Testis (tissue), 3 donors: ENCODE data around the gene IL21. TPM values are rescaled to one million over a fixed set of nuclear protein-coding genes. Genes with fewer than 3 reads are reported as not detected.
"Not testable (repeated sequence)": the region's sequence is repeated elsewhere in the genome, so short reads cannot be mapped to it uniquely, and the experiment has no call there.

Experiments
- DNase-seq: peaks from one replicate; pipeline ENCODE4 v3.0.0-alpha.2; 2019
- H3K27ac ChIP-seq, 2 donors: fragments of 200-600 bp; sonication (generic); one replicate each; pipeline ENCODE4 v1.5.1; 2019
- H3K27me3 ChIP-seq: fragments of 200-600 bp; sonication (generic); one replicate; pipeline ENCODE4 v1.5.1; 2019
- H3K36me3 ChIP-seq: fragments of 200-600 bp; sonication (generic); one replicate; pipeline ENCODE4 v1.5.1; 2017; ENCODE audit warnings: low read depth; ENCODE audit errors: missing control alignments
- H3K4me1 ChIP-seq: fragments of 200-600 bp; sonication (generic); one replicate; pipeline ENCODE4 v1.5.1; 2019
- H3K4me3 ChIP-seq, 2 donors: fragments of 200-600 bp; sonication (generic); one replicate each; pipeline ENCODE4 v1.5.1; 2017 to 2019
- H3K9me3 ChIP-seq: fragments of 200-600 bp; sonication (generic); one replicate; pipeline ENCODE4 v1.5.1; 2017
- POLR2A ChIP-seq: fragments of 450-650 bp; IDR thresholded peaks from one replicate; pipeline ENCODE4 v1.6.1; 2017; ENCODE audit warnings: antibody characterized with exemption, mild to moderate bottlenecking, moderate library complexity
- WGBS, 2 donors: methylation state at CpG; one replicate each; pipeline ENCODE4 v1.1.5; 2018; 5-methylcytosine and 5-hydroxymethylcytosine counted together
- intact Hi-C: fragments of 100-400 bp; cut with DNase I; formaldehyde crosslinking; loops from one replicate; pipeline ENCODE4 v1.15.1; 2023; ENCODE audit warnings: low total_unique reads
- polyA plus RNA-seq: library from polyadenylated mRNA; stranded (reverse); fragments of 350-450 nt; fragmentation: Illumina TruSeq; extraction: RNeasy Lipid Tissue Mini Kit (QIAGEN cat#74804); gene quantifications from one replicate; pipeline ENCODE4 v1.2.3, GENCODE V29; 2014; ENCODE audit warnings: low read depth, low replicate concordance; ENCODE audit not compliant: insufficient read depth
- total RNA-seq, 2 donors: library from RNA; depleted of rRNA; stranded (reverse); fragments of >200 nt; gene quantifications; one replicate each; pipeline ENCODE4 v1.2.3, GENCODE V29; 2016
- TF ChIP-seq, protein P1 (sequence below), 3 experiments: fragments of 450-650 bp in 2 of 3; fragments of 200-600 bp in 1 of 3; sonication (generic) in 1 of 3; IDR thresholded peaks; one replicate each; pipeline ENCODE4 v1.5.1; 2016 to 2019; ENCODE audit warnings: antibody characterized with exemption in 3 of 3, mild to moderate bottlenecking in 2 of 3, moderate library complexity in 1 of 3

IL21 gene
- total and polyA plus RNA-seq, 3 donors from 2014 or later, result 1.3 TPM; not detected in 2

GRCh38 chr4:122577808-122578781 is 42.8 kb downstream of the IL21 start:
- WGBS, 2 donors, result 69 to 72% methylated on average over 9 of the region's 9 CpGs
- peak; percentile 17 for DNase-seq
- H3K9me3 ChIP-seq, result no peaks in the 10 kb centered on the region

GRCh38 chr4:122577189-122577553 is 43.7 kb downstream of the IL21 start:
- DNase-seq, result no peak
- WGBS, 2 donors, result 61 to 75% methylated on average over 2 of the region's 2 CpGs
- no peaks in the 10 kb centered on the region for H3K9me3 ChIP-seq
- intact Hi-C loops, result no loop called here
- H3K27me3 ChIP-seq, result no peaks in the 10 kb centered on the region
- no peak overlapping the region for H3K4me3 ChIP-seq
- H3K36me3 ChIP-seq, result no peaks in the 10 kb centered on the region
- no peak overlapping the region for H3K27ac ChIP-seq
- H3K4me1 ChIP-seq, result no peaks in the 10 kb centered on the region
- TF ChIP-seq, protein P1, sequence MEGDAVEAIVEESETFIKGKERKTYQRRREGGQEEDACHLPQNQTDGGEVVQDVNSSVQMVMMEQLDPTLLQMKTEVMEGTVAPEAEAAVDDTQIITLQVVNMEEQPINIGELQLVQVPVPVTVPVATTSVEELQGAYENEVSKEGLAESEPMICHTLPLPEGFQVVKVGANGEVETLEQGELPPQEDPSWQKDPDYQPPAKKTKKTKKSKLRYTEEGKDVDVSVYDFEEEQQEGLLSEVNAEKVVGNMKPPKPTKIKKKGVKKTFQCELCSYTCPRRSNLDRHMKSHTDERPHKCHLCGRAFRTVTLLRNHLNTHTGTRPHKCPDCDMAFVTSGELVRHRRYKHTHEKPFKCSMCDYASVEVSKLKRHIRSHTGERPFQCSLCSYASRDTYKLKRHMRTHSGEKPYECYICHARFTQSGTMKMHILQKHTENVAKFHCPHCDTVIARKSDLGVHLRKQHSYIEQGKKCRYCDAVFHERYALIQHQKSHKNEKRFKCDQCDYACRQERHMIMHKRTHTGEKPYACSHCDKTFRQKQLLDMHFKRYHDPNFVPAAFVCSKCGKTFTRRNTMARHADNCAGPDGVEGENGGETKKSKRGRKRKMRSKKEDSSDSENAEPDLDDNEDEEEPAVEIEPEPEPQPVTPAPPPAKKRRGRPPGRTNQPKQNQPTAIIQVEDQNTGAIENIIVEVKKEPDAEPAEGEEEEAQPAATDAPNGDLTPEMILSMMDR (IDR thresholded peaks at IDR 0.05), result no peak
- no peak for TF ChIP-seq POLR2A

More at GRCh38 chr4:122577808-122578781, 42.8 kb downstream of the IL21 start:
- H3K36me3 ChIP-seq, result no peaks in the 10 kb centered on the region
- H3K27me3 ChIP-seq, result no peaks in the 10 kb centered on the region
- H3K4me3 ChIP-seq, result no peak overlapping the region
- intact Hi-C loops, result no loop called here
- TF ChIP-seq POLR2A, result no peak
- TF ChIP-seq, protein P1 (IDR thresholded peaks at IDR 0.05), result peak in 1 of 3 experiments; percentile 33
- no peaks in the 10 kb centered on the region for H3K4me1 ChIP-seq
- no peak overlapping the region for H3K27ac ChIP-seq

DNA sequence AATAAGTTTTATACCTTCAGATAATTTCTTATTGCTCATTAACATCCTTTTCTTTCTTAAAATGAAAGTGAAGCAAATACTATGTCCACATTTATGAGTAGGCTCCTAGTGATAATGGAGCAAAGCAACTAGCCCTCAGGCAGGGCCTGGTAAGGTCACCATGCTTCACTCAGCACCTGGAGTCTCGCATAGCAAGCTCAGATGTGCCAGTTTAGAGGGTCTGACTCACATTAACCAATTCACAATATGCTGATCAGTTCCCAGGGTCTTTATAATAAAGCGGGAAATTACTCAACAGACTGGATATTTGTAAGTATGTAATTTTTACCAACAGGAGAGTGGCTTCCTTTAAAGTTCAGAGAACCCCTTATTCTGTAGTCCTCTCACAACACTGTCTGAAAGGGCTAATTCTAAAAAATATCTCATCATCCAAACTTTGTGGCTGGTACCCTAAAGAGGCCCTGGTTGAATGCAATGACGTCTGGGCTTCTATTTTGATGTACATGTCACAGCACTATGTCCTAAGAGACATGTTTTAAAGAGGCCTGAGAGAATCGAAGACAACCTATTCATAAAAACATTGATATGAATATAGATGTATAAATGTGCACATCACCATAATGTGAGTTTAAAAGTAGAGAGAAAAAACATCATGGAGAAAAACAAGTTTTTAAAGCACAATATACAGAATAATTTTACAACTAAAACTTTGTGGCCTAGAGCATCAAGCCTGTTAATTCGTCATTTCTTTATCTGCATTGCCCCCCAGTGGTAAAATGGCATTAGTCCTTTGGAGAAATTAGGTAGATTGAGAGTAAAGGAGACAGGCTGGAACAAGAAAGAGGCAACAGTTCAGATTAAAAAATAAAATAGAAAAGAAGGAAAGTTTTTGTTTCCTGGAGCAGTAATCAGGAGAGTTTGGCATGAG is 44.3 kb downstream of the IL21 start:
- intact Hi-C loops, result no loop called here
- TF ChIP-seq, protein P1 (IDR thresholded peaks at IDR 0.05), result peak in 1 of 3 experiments; percentile 11
- no peak for TF ChIP-seq POLR2A
- Histone ChIP-seq H3K9me3 (no peaks in the 10 kb centered on the region), H3K4me3 (no peak overlapping the region), H3K27me3 (no peaks in the 10 kb centered on the region), H3K4me1 (no peaks in the 10 kb centered on the region), H3K36me3 (no peaks in the 10 kb centered on the region), H3K27ac (no peak overlapping the region)
- DNase-seq, result no peak
- 64 to 76% methylated on average over 5 of the region's 5 CpGs for WGBS, 2 donors

DNA sequence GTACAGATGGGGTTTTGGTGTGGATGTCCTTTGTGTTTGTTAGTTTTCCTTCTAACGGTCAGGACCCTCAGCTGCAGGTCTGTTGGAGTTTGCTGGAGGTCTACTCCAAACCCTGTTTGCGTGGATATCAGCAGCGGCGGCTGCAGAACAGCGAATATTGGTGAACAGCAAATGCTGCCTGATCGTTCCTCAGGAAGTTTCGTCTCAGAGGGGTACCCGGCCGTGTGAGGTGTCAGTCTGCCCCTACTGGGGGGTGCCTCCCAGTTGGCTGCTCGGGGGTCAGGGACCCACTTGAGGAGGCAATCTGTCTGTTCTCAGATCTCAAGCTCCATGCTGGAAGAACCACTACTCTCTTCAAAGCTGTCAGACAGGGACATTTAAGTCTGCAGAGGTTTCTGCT is 46.5 kb downstream of the IL21 start:
- WGBS, 2 donors, result 90 to 98% methylated on average over 8 to 10 of the region's 10 CpGs

GRCh38 chr4:122562449-122562848 is 58.4 kb downstream of the IL21 start:
- WGBS, 2 donors, result 67 to 70% methylated on average over 2 of the region's 2 CpGs
- no peaks in the 10 kb centered on the region for H3K36me3 ChIP-seq
- H3K4me3 ChIP-seq, result no peak overlapping the region
- no peak overlapping the region for H3K27ac ChIP-seq
- intact Hi-C loops, result no loop called here
- H3K27me3 ChIP-seq, result no peaks in the 10 kb centered on the region
- DNase-seq, result no peak
- H3K9me3 ChIP-seq, result no peaks in the 10 kb centered on the region
- TF ChIP-seq POLR2A, result no peak
- TF ChIP-seq, protein P1 (IDR thresholded peaks at IDR 0.05), result no peak
- H3K4me1 ChIP-seq, result no peaks in the 10 kb centered on the region

More for the DNA sequence above, 46.5 kb downstream of the IL21 start:
- intact Hi-C loops, DNase-seq, H3K27me3 ChIP-seq, H3K36me3 ChIP-seq, H3K27ac ChIP-seq, H3K4me3 ChIP-seq, H3K4me1 ChIP-seq, H3K9me3 ChIP-seq: not testable (repeated sequence)
